HG02642 (cell line): ENCODE results near the gene USP3.

Experiments
- ATAC-seq: cut with Tn5 transposase; IDR thresholded peaks from one replicate; pipeline ENCODE4 v1.9.1; 2021; ENCODE audit warnings: mild to moderate bottlenecking; ENCODE audit not compliant: unreplicated experiment, poor library complexity

USP3 gene

GRCh38 chr15:63638839-63639238, 134.4 kb downstream of the USP3 start:
- ATAC-seq = no peak

- ATAC-seq = no peak
Measured at GRCh38 chr15:63640146-63640545, 135.8 kb downstream of the USP3 start.
